GM18870 (cell line): ENCODE measurements around the gene CEP170B.
"Not testable (repeated sequence)": the region's sequence is repeated elsewhere in the genome, so short reads cannot be mapped to it uniquely, and the experiment has no call there.

ENCODE experiments used
- ATAC-seq: cut with Tn5 transposase; IDR thresholded peaks from one replicate; pipeline ENCODE4 v1.9.1; 2021; ENCODE audit warnings: moderate library complexity; ENCODE audit not compliant: unreplicated experiment

The CEP170B gene

GRCh38 chr14:104888489-104889374 lies 23.7 kb downstream of the CEP170B start:
- ATAC-seq: no peak

GRCh38 chr14:104889375-104889757 lies 24.3 kb downstream of the CEP170B start:
- no peak for ATAC-seq

GRCh38 chr14:104890292-104890691 lies 25.2 kb downstream of the CEP170B start:
- ATAC-seq: not testable (repeated sequence)

GRCh38 chr14:104891121-104891551 lies 26.1 kb downstream of the CEP170B start:
- no peak for ATAC-seq

- ATAC-seq: no peak
Measured at GRCh38 chr14:104891664-104892530, 26.8 kb downstream of the CEP170B start.

- no peak for ATAC-seq
Measured at GRCh38 chr14:104892531-104893434, 27.7 kb downstream of the CEP170B start.

- ATAC-seq: no peak
Measured at GRCh38 chr14:104893435-104894207, 28.6 kb downstream of the CEP170B start.

GRCh38 chr14:104894331-104895206 lies 29.5 kb downstream of the CEP170B start:
- ATAC-seq: no peak

- no peak for ATAC-seq
Measured at GRCh38 chr14:104895207-104895785, 30.2 kb downstream of the CEP170B start.

- no peak for ATAC-seq
Measured at GRCh38 chr14:104895786-104896661, 31.0 kb downstream of the CEP170B start.

- ATAC-seq: no peak
Measured at GRCh38 chr14:104897330-104898194, 32.5 kb downstream of the CEP170B start.

- ATAC-seq: no peak
Measured at GRCh38 chr14:104898195-104898558, 33.1 kb downstream of the CEP170B start.

GRCh38 chr14:104898870-104899510 lies 33.9 kb downstream of the CEP170B start:
- no peak for ATAC-seq

- no peak for ATAC-seq
Measured at GRCh38 chr14:104899781-104900180, 34.7 kb downstream of the CEP170B start.

- ATAC-seq: no peak
Measured at GRCh38 chr14:104900639-104901512, 35.8 kb downstream of the CEP170B start.
